Left ventricle myocardium inferior (tissue), 1 donor: ENCODE data around the gene PSPH. TPM values are rescaled to one million over a fixed set of nuclear protein-coding genes. Genes with fewer than 3 reads are reported as not detected.
"Not testable (repeated sequence)": the region's sequence is repeated elsewhere in the genome, so short reads cannot be mapped to it uniquely, and the experiment has no call there.

Source experiments
- DNase-seq: peaks from one replicate; pipeline ENCODE4 v3.0.0-alpha.2; 2020
- H3K27ac ChIP-seq: fragments of 200-600 bp; replicated peaks from 2 replicates; pipeline ENCODE4 v1.8.0; 2021
- H3K27me3 ChIP-seq: fragments of 200-600 bp; 2 replicates; pipeline ENCODE4 v1.8.0; 2021; ENCODE audit warnings: low read depth
- H3K36me3 ChIP-seq: fragments of 200-600 bp; 2 replicates; pipeline ENCODE4 v1.8.0; 2021
- H3K4me1 ChIP-seq: fragments of 200-600 bp; 2 replicates; pipeline ENCODE4 v1.8.0; 2021
- H3K4me3 ChIP-seq: fragments of 200-600 bp; 2 replicates; pipeline ENCODE4 v1.8.0; 2021; ENCODE audit warnings: mild to moderate bottlenecking, moderate library complexity
- H3K9me3 ChIP-seq: fragments of 200-600 bp; replicated peaks from 2 replicates; pipeline ENCODE4 v1.8.0; 2021
- CTCF ChIP-seq: fragments of 200-600 bp; IDR thresholded peaks from 2 replicates; pipeline ENCODE4 v1.8.0; 2021; ENCODE audit warnings: antibody characterized with exemption, mild to moderate bottlenecking, borderline replicate concordance
- intact Hi-C: fragments of 100-400 bp; cut with micrococcal nuclease; formaldehyde crosslinking; loops from one replicate; pipeline ENCODE4 v1.11.0; 2022
- total RNA-seq: library from RNA; stranded (reverse); fragmentation: NEBNext Ultra II Directional; extraction: Animal tissue kit (Norgen Biotek cat#: 25700); gene quantifications from one replicate; pipeline ENCODE4 v1.2.1, GENCODE V29; 2021
- donor health status: DM: no; HTN: yes; CAD: no; lungs with severe emphysema.

The PSPH gene
- total RNA-seq, 1 donor from 2014 or later, result 12.9 TPM

GRCh38 chr7:56048245-56048644 lies 3.0 kb downstream of the PSPH start:
- intact Hi-C loops, result no loop called here
- no peak for DNase-seq
- Histone ChIP-seq H3K27me3 (no peaks in the 10 kb centered on the region), H3K4me3 (no peak overlapping the region), H3K4me1 (peaks cover 62% of the 10 kb centered on the region), H3K9me3 (no peaks in the 10 kb centered on the region), H3K36me3 (peaks cover 6% of the 10 kb centered on the region), H3K27ac (peak overlapping the region; percentile 53)
- TF ChIP-seq CTCF, result no peak

GRCh38 chr7:56047446-56048116 lies 3.7 kb downstream of the PSPH start:
- Histone ChIP-seq H3K27ac (peak overlapping the region; percentile 30), H3K4me1 (peaks cover 55% of the 10 kb centered on the region)
- H3K27me3 ChIP-seq, DNase-seq, H3K9me3 ChIP-seq, H3K4me3 ChIP-seq, intact Hi-C loops, H3K36me3 ChIP-seq: not testable (repeated sequence)

- H3K27me3 ChIP-seq, result no peaks in the 10 kb centered on the region
- intact Hi-C loops, result no loop called here
- no peaks in the 10 kb centered on the region for H3K9me3 ChIP-seq
- no peak for DNase-seq
- H3K4me3 ChIP-seq, result no peak overlapping the region
- H3K27ac ChIP-seq, result peak overlapping the region; percentile 30
- no peak for TF ChIP-seq CTCF
- peaks cover 7% of the 10 kb centered on the region for H3K36me3 ChIP-seq
- peaks cover 48% of the 10 kb centered on the region for H3K4me1 ChIP-seq
Measured at GRCh38 chr7:56046721-56047445, 4.4 kb downstream of the PSPH start.

- H3K4me3 ChIP-seq, intact Hi-C loops, DNase-seq, H3K9me3 ChIP-seq, H3K27me3 ChIP-seq, H3K27ac ChIP-seq: not testable (repeated sequence)
- H3K4me1 ChIP-seq, result peaks cover 40% of the 10 kb centered on the region
- peaks cover 15% of the 10 kb centered on the region for H3K36me3 ChIP-seq
Measured at GRCh38 chr7:56045758-56046157, 5.5 kb downstream of the PSPH start.

- no peak for DNase-seq
- Histone ChIP-seq H3K4me1 (no peaks in the 10 kb centered on the region), H3K4me3 (no peak overlapping the region), H3K27ac (no peak overlapping the region), H3K9me3 (no peaks in the 10 kb centered on the region), H3K27me3 (no peaks in the 10 kb centered on the region), H3K36me3 (peaks cover 19% of the 10 kb centered on the region)
- intact Hi-C loops, result no loop called here
- no peak for TF ChIP-seq CTCF
Measured at GRCh38 chr7:56040730-56041129, 10.5 kb downstream of the PSPH start.

- Histone ChIP-seq H3K36me3 (peaks cover 12% of the 10 kb centered on the region), H3K9me3 (no peaks in the 10 kb centered on the region), H3K4me3 (peak overlapping the region; percentile 76), H3K27ac (peak overlapping the region; percentile 51), H3K27me3 (no peaks in the 10 kb centered on the region), H3K4me1 (peaks cover 15% of the 10 kb centered on the region)
- TF ChIP-seq CTCF, result peak; percentile 49
- peak; percentile 46 for DNase-seq
- intact Hi-C loops, result no loop called here
Measured at GRCh38 chr7:56033671-56034432, 17.4 kb downstream of the PSPH start.

GRCh38 chr7:56032578-56032977 lies 18.7 kb downstream of the PSPH start:
- H3K9me3 ChIP-seq, intact Hi-C loops, H3K4me3 ChIP-seq, DNase-seq, H3K36me3 ChIP-seq, H3K27ac ChIP-seq, H3K27me3 ChIP-seq: not testable (repeated sequence)
- H3K4me1 ChIP-seq, result peaks cover 15% of the 10 kb centered on the region

- intact Hi-C loops, H3K4me3 ChIP-seq, H3K27me3 ChIP-seq, H3K9me3 ChIP-seq, H3K27ac ChIP-seq, DNase-seq: not testable (repeated sequence)
- peaks cover 10% of the 10 kb centered on the region for H3K36me3 ChIP-seq
- peaks cover 15% of the 10 kb centered on the region for H3K4me1 ChIP-seq
Measured at GRCh38 chr7:56031556-56031955, 19.7 kb downstream of the PSPH start.
